DOHH2 (cell line): ENCODE data around the gene SH3GL1.

ENCODE experiments used
- CTCF ChIP-seq: fragments of 200-600 bp; sonication (generic); IDR thresholded peaks from one replicate; pipeline ENCODE4 v1.5.1; 2014; ENCODE audit warnings: antibody characterized with exemption, mild to moderate bottlenecking, low read depth, low read length; ENCODE audit not compliant: poor library complexity, severe bottlenecking
- EZH2phosphoT487 ChIP-seq: fragments of 200-600 bp; sonication (generic); IDR thresholded peaks from 2 replicates; pipeline ENCODE4 v1.6.1; 2017; ENCODE audit warnings: borderline replicate concordance, mild to moderate bottlenecking, antibody characterized with exemption, low read length, moderate library complexity, mixed read lengths

- no peak for TF ChIP-seq CTCF
- TF ChIP-seq EZH2phosphoT487: no peak
Observed at GRCh38 chr19:4345342-4346019, 54.9 kb downstream of the SH3GL1 start.
